Nephron (organoid): ENCODE results near the gene CCER1.

ENCODE experiments used
- H3K27ac Mint-ChIP-seq, 3 experiments: 2 replicates each; pipeline ENCODE4 v1.8.0; 2020; ENCODE audit warnings: mixed read lengths in 3 of 3, mild to moderate bottlenecking in 2 of 3, moderate library complexity in 1 of 3
- H3K27me3 Mint-ChIP-seq: 2 replicates; pipeline ENCODE4 v1.8.0; 2021; ENCODE audit warnings: low read depth, mild to moderate bottlenecking, moderate library complexity, mixed read lengths
- H3K36me3 Mint-ChIP-seq: 2 replicates; pipeline ENCODE4 v1.8.0; 2020; ENCODE audit warnings: low read depth, mixed read lengths
- H3K4me1 Mint-ChIP-seq: 2 replicates; pipeline ENCODE4 v1.8.0; 2020; ENCODE audit warnings: mixed read lengths
- H3K4me3 Mint-ChIP-seq, 3 experiments: 2 replicates each; pipeline ENCODE4 v1.8.0; 2020; ENCODE audit warnings: mild to moderate bottlenecking in 3 of 3, mixed read lengths in 3 of 3, moderate library complexity in 2 of 3
- H3K9me3 Mint-ChIP-seq: 2 replicates; pipeline ENCODE4 v1.8.0; 2020; ENCODE audit warnings: mixed read lengths
- TF ChIP-seq, protein P1 (sequence below), 3 experiments: fragments of 200-600 bp; sonication (generic); IDR thresholded peaks; one replicate each; pipeline ENCODE4 v1.5.0; 2021; ENCODE audit warnings: antibody characterized with exemption in 3 of 3; ENCODE audit not compliant: unreplicated experiment in 3 of 3

CCER1 gene

DNA sequence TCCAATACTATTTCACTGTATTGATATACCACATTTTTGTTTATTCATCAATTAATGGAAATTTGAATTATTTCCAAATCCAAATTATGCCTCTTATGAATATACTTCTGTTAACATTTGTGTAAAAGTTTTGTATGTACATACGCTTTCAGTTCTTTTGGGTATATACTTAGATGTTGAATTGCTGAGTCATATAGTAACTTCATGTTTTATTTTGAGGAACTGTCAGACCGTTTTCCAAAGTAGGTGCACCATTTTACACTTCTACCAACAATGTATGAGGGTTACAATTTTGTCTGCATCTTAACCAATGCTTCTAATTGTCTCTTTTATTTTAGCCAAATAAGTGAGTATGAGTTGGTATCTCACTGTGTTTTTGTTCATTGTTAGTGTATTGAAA, 10.2 kb upstream of the CCER1 start:
- Mint-ChIP-seq H3K4me1 (peaks cover 12% of the 10 kb centered on the region), H3K9me3 (peaks cover 3% of the 10 kb centered on the region), H3K27me3 (no peaks in the 10 kb centered on the region), H3K27ac (no peak overlapping the region), H3K36me3 (no peaks in the 10 kb centered on the region), H3K4me3 (no peak overlapping the region)
- TF ChIP-seq, protein P1, sequence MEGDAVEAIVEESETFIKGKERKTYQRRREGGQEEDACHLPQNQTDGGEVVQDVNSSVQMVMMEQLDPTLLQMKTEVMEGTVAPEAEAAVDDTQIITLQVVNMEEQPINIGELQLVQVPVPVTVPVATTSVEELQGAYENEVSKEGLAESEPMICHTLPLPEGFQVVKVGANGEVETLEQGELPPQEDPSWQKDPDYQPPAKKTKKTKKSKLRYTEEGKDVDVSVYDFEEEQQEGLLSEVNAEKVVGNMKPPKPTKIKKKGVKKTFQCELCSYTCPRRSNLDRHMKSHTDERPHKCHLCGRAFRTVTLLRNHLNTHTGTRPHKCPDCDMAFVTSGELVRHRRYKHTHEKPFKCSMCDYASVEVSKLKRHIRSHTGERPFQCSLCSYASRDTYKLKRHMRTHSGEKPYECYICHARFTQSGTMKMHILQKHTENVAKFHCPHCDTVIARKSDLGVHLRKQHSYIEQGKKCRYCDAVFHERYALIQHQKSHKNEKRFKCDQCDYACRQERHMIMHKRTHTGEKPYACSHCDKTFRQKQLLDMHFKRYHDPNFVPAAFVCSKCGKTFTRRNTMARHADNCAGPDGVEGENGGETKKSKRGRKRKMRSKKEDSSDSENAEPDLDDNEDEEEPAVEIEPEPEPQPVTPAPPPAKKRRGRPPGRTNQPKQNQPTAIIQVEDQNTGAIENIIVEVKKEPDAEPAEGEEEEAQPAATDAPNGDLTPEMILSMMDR (IDR thresholded peaks at IDR 0.05; ENCODE audit: unreplicated experiment in 3 of 3): no peak

DNA sequence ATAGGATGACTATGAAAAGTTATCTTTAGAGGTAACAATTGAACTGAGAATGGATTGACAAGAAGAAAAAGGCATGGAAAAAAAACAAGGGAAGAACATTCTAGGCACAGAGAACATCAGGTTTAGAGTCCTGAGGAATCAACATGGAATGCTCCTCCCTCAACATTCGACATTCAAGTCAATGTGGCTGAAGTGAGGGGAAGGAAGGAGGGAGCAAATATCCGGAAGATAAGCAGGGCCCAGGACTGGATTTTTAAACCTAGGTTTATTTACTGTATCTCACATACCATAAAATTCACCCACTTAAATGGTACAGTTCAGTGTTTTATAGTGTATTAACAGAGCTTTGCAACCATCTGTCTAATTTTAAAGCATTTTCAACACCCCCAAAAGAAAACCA, 9.6 kb upstream of the CCER1 start:
- no peak overlapping the region for H3K4me3 Mint-ChIP-seq
- no peaks in the 10 kb centered on the region for H3K36me3 Mint-ChIP-seq
- H3K9me3 Mint-ChIP-seq: peaks cover 3% of the 10 kb centered on the region
- no peak overlapping the region for H3K27ac Mint-ChIP-seq
- TF ChIP-seq, protein P1 (IDR thresholded peaks at IDR 0.05; ENCODE audit: unreplicated experiment in 3 of 3): no peak
- no peaks in the 10 kb centered on the region for H3K27me3 Mint-ChIP-seq
- H3K4me1 Mint-ChIP-seq: peaks cover 16% of the 10 kb centered on the region

DNA sequence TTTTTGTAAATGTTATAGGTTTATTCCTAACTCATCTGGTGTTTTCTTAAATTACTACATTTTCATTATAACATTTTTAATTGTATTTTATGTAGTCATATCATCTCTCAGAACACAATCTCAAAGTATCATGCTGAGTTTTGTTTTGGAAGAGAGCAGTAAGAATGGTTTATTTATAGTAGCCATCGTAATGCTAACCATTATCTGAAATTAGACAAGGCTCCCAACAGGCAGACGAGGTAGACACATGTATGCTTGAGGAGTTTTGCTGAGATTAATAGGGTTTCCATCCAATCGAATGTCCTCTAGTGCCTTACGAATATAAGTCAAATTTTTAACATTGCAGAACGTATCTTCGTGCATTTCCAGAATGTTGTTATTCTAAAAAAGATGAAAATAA, 9.0 kb upstream of the CCER1 start:
- Mint-ChIP-seq H3K27ac (no peak overlapping the region), H3K36me3 (no peaks in the 10 kb centered on the region), H3K27me3 (no peaks in the 10 kb centered on the region), H3K4me1 (peaks cover 23% of the 10 kb centered on the region), H3K9me3 (peaks cover 3% of the 10 kb centered on the region), H3K4me3 (no peak overlapping the region)
- TF ChIP-seq, protein P1 (IDR thresholded peaks at IDR 0.05; ENCODE audit: unreplicated experiment in 3 of 3): no peak

DNA sequence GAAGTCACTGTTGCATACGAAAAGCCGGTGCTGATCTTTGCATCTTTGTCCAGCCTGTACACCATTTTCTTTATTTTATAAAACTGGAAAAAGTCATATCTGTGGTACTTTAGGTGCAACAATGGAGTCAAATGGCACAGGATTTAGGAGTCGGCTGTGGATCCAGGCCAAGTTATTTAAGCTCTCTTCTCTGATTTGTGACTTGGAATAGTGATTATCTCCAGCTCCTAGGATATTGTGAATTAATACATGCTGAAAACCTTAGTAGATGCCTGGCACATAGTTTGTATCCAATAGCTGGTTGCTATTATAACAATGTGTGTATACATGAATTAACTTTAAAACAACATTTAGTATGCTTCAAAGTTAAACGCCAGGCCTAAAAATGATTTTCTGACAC, 6.2 kb upstream of the CCER1 start:
- H3K4me1 Mint-ChIP-seq: peaks cover 26% of the 10 kb centered on the region

DNA sequence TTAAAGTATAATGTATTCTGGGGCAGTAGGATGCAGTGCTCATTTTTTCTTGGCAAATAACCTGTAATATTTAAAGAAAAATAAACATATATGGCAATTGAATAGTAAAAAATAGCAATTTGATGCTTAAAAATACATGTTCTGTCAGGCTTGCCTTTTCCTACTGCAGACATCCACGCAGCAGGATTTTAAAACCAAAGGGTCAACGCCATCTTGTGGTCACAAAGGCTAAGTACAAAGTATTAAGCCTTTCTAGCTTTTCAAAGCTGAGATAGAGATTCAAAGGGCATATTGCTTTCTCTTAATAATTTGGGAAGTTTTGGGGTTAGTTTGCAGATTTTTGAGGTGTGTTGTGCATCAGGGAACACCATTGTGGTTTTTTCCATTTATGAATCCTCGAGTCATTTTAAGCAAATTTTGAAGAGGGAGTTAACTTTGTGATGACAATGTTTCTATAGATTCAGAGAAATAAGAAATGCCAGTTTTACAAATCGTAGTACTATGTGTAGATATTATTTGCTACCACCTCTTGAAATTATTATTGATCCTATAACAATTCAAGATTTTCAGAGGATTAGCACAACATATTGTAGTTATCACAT, 4.7 kb upstream of the CCER1 start:
- peaks cover 26% of the 10 kb centered on the region for H3K4me1 Mint-ChIP-seq
- H3K9me3 Mint-ChIP-seq: peaks cover 3% of the 10 kb centered on the region
- peak overlapping the region in 1 of 3 experiments; percentile 57 for H3K27ac Mint-ChIP-seq
- TF ChIP-seq, protein P1 (IDR thresholded peaks at IDR 0.05; ENCODE audit: unreplicated experiment in 3 of 3): peak; percentile 67 to 75 (median 71)
- no peaks in the 10 kb centered on the region for H3K36me3 Mint-ChIP-seq
- H3K4me3 Mint-ChIP-seq: no peak overlapping the region
- H3K27me3 Mint-ChIP-seq: no peaks in the 10 kb centered on the region

More for the DNA sequence above, 6.2 kb upstream of the CCER1 start:
- H3K36me3 Mint-ChIP-seq: no peaks in the 10 kb centered on the region
- H3K4me3 Mint-ChIP-seq: no peak overlapping the region
- peaks cover 3% of the 10 kb centered on the region for H3K9me3 Mint-ChIP-seq
- H3K27ac Mint-ChIP-seq: no peak overlapping the region
- TF ChIP-seq, protein P1 (IDR thresholded peaks at IDR 0.05; ENCODE audit: unreplicated experiment in 3 of 3): no peak
- H3K27me3 Mint-ChIP-seq: no peaks in the 10 kb centered on the region

DNA sequence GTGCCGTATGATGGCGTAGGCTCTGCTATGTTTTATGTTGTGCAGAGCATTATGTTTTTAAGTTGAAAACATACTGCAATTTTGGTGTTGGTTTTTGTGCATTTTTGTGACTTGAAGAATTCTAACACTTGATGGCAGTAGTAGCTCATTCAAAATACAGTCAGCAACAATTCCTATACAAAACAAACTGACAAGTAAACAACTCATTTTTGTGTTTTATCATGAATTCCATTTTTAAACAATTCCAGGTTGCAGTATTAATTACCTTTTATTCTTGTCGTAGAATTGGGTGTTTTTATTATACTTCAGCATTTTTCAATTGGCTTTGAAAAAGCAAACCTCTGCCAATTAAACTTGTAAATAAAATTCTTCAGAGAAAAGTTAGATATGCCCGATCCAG, 4.1 kb upstream of the CCER1 start:
- Mint-ChIP-seq H3K36me3 (no peaks in the 10 kb centered on the region), H3K4me3 (no peak overlapping the region), H3K9me3 (no peaks in the 10 kb centered on the region), H3K4me1 (peaks cover 26% of the 10 kb centered on the region), H3K27ac (peak overlapping the region in 2 of 3 experiments; percentile 25 to 57), H3K27me3 (no peaks in the 10 kb centered on the region)
- TF ChIP-seq, protein P1 (IDR thresholded peaks at IDR 0.05; ENCODE audit: unreplicated experiment in 3 of 3): peak in 1 of 3 experiments; percentile 9
